ENCODE results near the gene SUGCT. TPM values are rescaled to one million over a fixed set of nuclear protein-coding genes. Genes with fewer than 3 reads are reported as not detected.

SUGCT gene
- total and polyA plus RNA-seq, 10 donors = 1.4 to 13.6 (median 2.5) TPM

GRCh38 chr7:40739257-40739656 is 604.5 kb downstream of the SUGCT start:
- Histone ChIP-seq H3K27me3 (replicated peaks in 1 of 7) (no peaks in the 10 kb centered on the region), H3K4me1 (no peaks in the 10 kb centered on the region), H3K36me3 (no peaks in the 10 kb centered on the region), H3K4me3 (no peak overlapping the region), H3K27ac (no peak overlapping the region), H3K9me3 (peaks cover 0 to 14% (median 0%) of the 10 kb centered on the region in 8 donors)
- TF ChIP-seq CTCF (IDR thresholded peaks at IDR 0.05 in 8 of 11, conservative IDR thresholded peaks at IDR 0.05 in 3 of 11) (no peak), POLR2A (IDR thresholded peaks at IDR 0.05) (no peak), POLR2AphosphoS5 (IDR thresholded peaks at IDR 0.05) (no peak)
- DNase-seq = no peak
- intact Hi-C loops (cut with DNase I; ENCODE audit: low total_unique reads) = no loop called here
- 88 to 98% (median 91%) methylated on average over 2 of the region's 2 CpGs for WGBS, 5 donors

- no peaks in the 10 kb centered on the region for H3K27me3 ChIP-seq (replicated peaks in 1 of 7)
- peaks cover 0 to 14% (median 0%) of the 10 kb centered on the region in 8 donors for H3K9me3 ChIP-seq
- DNase-seq = no peak
- H3K27ac ChIP-seq = no peak overlapping the region
- 89 to 95% (median 93%) methylated on average over 7 of the region's 7 CpGs for whole genome bisulfite sequencing, 5 donors
- intact Hi-C loops (cut with DNase I; ENCODE audit: low total_unique reads) = no loop called here
- TF ChIP-seq POLR2A (IDR thresholded peaks at IDR 0.05) = no peak
- no peak for TF ChIP-seq CTCF (IDR thresholded peaks at IDR 0.05 in 8 of 11, conservative IDR thresholded peaks at IDR 0.05 in 3 of 11)
- no peak for TF ChIP-seq POLR2AphosphoS5 (IDR thresholded peaks at IDR 0.05)
- H3K36me3 ChIP-seq = no peaks in the 10 kb centered on the region
- no peaks in the 10 kb centered on the region for H3K4me1 ChIP-seq
- no peak overlapping the region for H3K4me3 ChIP-seq
These were observed 607.5 kb downstream of the SUGCT start for GRCh38 chr7:40742270-40742669.

GRCh38 chr7:40746841-40747556 is 612.2 kb downstream of the SUGCT start:
- no peak for TF ChIP-seq CTCF (IDR thresholded peaks at IDR 0.05 in 8 of 11, conservative IDR thresholded peaks at IDR 0.05 in 3 of 11)
- TF ChIP-seq POLR2A (IDR thresholded peaks at IDR 0.05) = no peak
- no peak for TF ChIP-seq POLR2AphosphoS5 (IDR thresholded peaks at IDR 0.05)
- no peaks in the 10 kb centered on the region for H3K9me3 ChIP-seq

GRCh38 chr7:40747856-40748255 is 613.1 kb downstream of the SUGCT start:
- Histone ChIP-seq H3K4me3 (no peak overlapping the region), H3K27ac (no peak overlapping the region), H3K9me3 (no peaks in the 10 kb centered on the region), H3K4me1 (no peaks in the 10 kb centered on the region), H3K36me3 (no peaks in the 10 kb centered on the region), H3K27me3 (replicated peaks in 1 of 7) (no peaks in the 10 kb centered on the region)
- DNase-seq = no peak
- 79 to 87% (median 84%) methylated on average over 2 of the region's 2 CpGs for WGBS, 5 donors
- TF ChIP-seq POLR2AphosphoS5 (IDR thresholded peaks at IDR 0.05) = no peak
- TF ChIP-seq POLR2A (IDR thresholded peaks at IDR 0.05) = no peak
- no peak for TF ChIP-seq CTCF (IDR thresholded peaks at IDR 0.05 in 8 of 11, conservative IDR thresholded peaks at IDR 0.05 in 3 of 11)
- intact Hi-C loops (cut with DNase I; ENCODE audit: low total_unique reads) = no loop called here

More at GRCh38 chr7:40746841-40747556, 612.2 kb downstream of the SUGCT start:
- Histone ChIP-seq H3K4me3 (no peak overlapping the region), H3K4me1 (no peaks in the 10 kb centered on the region), H3K27me3 (replicated peaks in 1 of 7) (no peaks in the 10 kb centered on the region), H3K27ac (no peak overlapping the region), H3K36me3 (no peaks in the 10 kb centered on the region)
- intact Hi-C loops (cut with DNase I; ENCODE audit: low total_unique reads) = no loop called here
- DNase-seq = no peak
- 73 to 87% (median 80%) methylated on average over 12 of the region's 12 CpGs for WGBS, 5 donors
